Mesenchymal stem cell (in vitro differentiated cells and primary cell): ENCODE measurements around the gene ROCK2.

ENCODE experiments used
- DNase-seq: peaks from one replicate; pipeline ENCODE4 v3.0.0-alpha.2; 2013
- H2AFZ ChIP-seq: one replicate; pipeline ENCODE4 v1.6.1; 2013; ENCODE audit warnings: low read depth, mild to moderate bottlenecking, control low read depth, inconsistent platforms, low read length, moderate library complexity
- H2AK5ac ChIP-seq: 2 replicates; pipeline ENCODE4 v1.6.1; 2013; ENCODE audit warnings: low read length, moderate library complexity, mild to moderate bottlenecking, inconsistent platforms; ENCODE audit not compliant: severe bottlenecking
- H2BK120ac ChIP-seq: one replicate; pipeline ENCODE4 v1.6.1; 2013; ENCODE audit warnings: low read depth, mild to moderate bottlenecking, inconsistent platforms, low read length, moderate library complexity
- H2BK12ac ChIP-seq, 2 experiments: one replicate each; pipeline ENCODE4 v1.6.1; 2013; ENCODE audit warnings: inconsistent platforms in 2 of 2, low read length in 2 of 2, mild to moderate bottlenecking in 2 of 2, moderate library complexity in 2 of 2, control low read depth in 1 of 2
- H2BK15ac ChIP-seq: one replicate; pipeline ENCODE4 v1.6.1; 2013; ENCODE audit warnings: mild to moderate bottlenecking, low read depth, inconsistent platforms; ENCODE audit not compliant: poor library complexity, severe bottlenecking
- H2BK5ac ChIP-seq: 2 replicates; pipeline ENCODE4 v1.6.1; 2013; ENCODE audit warnings: low read depth, mild to moderate bottlenecking, low read length, control low read depth, inconsistent platforms; ENCODE audit not compliant: poor library complexity, severe bottlenecking
- H3K14ac ChIP-seq, 2 experiments: one replicate each; pipeline ENCODE4 v1.6.1; 2013; ENCODE audit warnings: inconsistent platforms in 2 of 2, low read length in 2 of 2, control low read depth in 1 of 2, mild to moderate bottlenecking in 1 of 2, moderate library complexity in 1 of 2
- H3K18ac ChIP-seq, 2 experiments: one replicate each; pipeline ENCODE4 v1.6.1; 2013; ENCODE audit warnings: inconsistent platforms in 2 of 2, low read length in 2 of 2, control low read depth in 1 of 2, low read depth in 1 of 2, mild to moderate bottlenecking in 1 of 2
- H3K23ac ChIP-seq, 2 experiments: one replicate each; pipeline ENCODE4 v1.6.1; 2013; ENCODE audit warnings: inconsistent platforms in 2 of 2, low read length in 2 of 2, mild to moderate bottlenecking in 2 of 2, moderate library complexity in 2 of 2, control low read depth in 1 of 2
- H3K27ac ChIP-seq: 2 replicates; pipeline ENCODE4 v1.5.1; 2013; ENCODE audit warnings: mild to moderate bottlenecking, moderate library complexity, low read length, control low read depth, inconsistent platforms; ENCODE audit not compliant: poor library complexity, severe bottlenecking
- H3K27me3 ChIP-seq, 2 experiments: 2 replicates each; pipeline versions ENCODE4 v1.6.1 to v1.7.0; 2013; ENCODE audit warnings: low read length in 2 of 2, mild to moderate bottlenecking in 2 of 2, moderate library complexity in 2 of 2, control low read depth in 1 of 2, inconsistent platforms in 1 of 2; ENCODE audit not compliant: control insufficient read depth in 1 of 2, insufficient read depth in 1 of 2
- H3K36me3 ChIP-seq, 2 experiments: 2 replicates each; pipeline versions ENCODE4 v1.6.1 to v1.7.0; 2013; ENCODE audit warnings: low read length in 2 of 2, control low read depth in 1 of 2, inconsistent platforms in 1 of 2, low read depth in 1 of 2, mild to moderate bottlenecking in 1 of 2; ENCODE audit not compliant: insufficient read depth in 2 of 2, control insufficient read depth in 1 of 2
- H3K4ac ChIP-seq, 2 experiments: one replicate each; pipeline ENCODE4 v1.6.1; 2013; ENCODE audit warnings: inconsistent platforms in 2 of 2, low read length in 2 of 2, mild to moderate bottlenecking in 2 of 2, moderate library complexity in 2 of 2, control low read depth in 1 of 2, low read depth in 1 of 2
- H3K4me1 ChIP-seq: 2 replicates; pipeline ENCODE4 v1.6.1; 2013; ENCODE audit warnings: low read depth, low read length, control low read depth; ENCODE audit not compliant: control insufficient read depth, insufficient read depth
- H3K4me2 ChIP-seq: 2 replicates; pipeline ENCODE4 v1.6.1; 2013; ENCODE audit warnings: low read length, mild to moderate bottlenecking, inconsistent platforms; ENCODE audit not compliant: poor library complexity, severe bottlenecking
- H3K4me3 ChIP-seq, 2 experiments: 2 replicates each; pipeline versions ENCODE4 v1.5.1 to v1.7.0; 2013; ENCODE audit warnings: low read length in 2 of 2, mild to moderate bottlenecking in 2 of 2, control low read depth in 1 of 2, low read depth in 1 of 2; ENCODE audit not compliant: insufficient read depth in 1 of 2
- H3K79me1 ChIP-seq: replicated peaks from 2 replicates; pipeline ENCODE4 v1.6.1; 2013; ENCODE audit warnings: mild to moderate bottlenecking, control low read depth, low read length, inconsistent platforms; ENCODE audit not compliant: poor library complexity, severe bottlenecking
- H3K9ac ChIP-seq: 2 replicates; pipeline ENCODE4 v1.7.0; 2013; ENCODE audit warnings: mild to moderate bottlenecking, low read length, moderate library complexity
- H3K9me3 ChIP-seq: 2 replicates; pipeline ENCODE4 v1.7.0; 2013; ENCODE audit warnings: mild to moderate bottlenecking, low read length; ENCODE audit not compliant: control insufficient read depth
- H4K8ac ChIP-seq: one replicate; pipeline ENCODE4 v1.6.1; 2013; ENCODE audit warnings: inconsistent platforms, mild to moderate bottlenecking, low read length, moderate library complexity
- H4K91ac ChIP-seq: one replicate; pipeline ENCODE4 v1.6.1; 2013; ENCODE audit warnings: mild to moderate bottlenecking, low read length, inconsistent platforms
- WGBS: methylation state at CpG from one replicate; pipeline ENCODE4 v1.1.7; 2013; ENCODE audit warnings: mixed read lengths; 5-methylcytosine and 5-hydroxymethylcytosine counted together

The ROCK2 gene

GRCh38 chr2:11186145-11186544 lies 158.3 kb downstream of the ROCK2 start:
- H3K4ac ChIP-seq: no peak overlapping the region
- no peak overlapping the region for H3K27ac ChIP-seq
- H3K36me3 ChIP-seq: peaks cover 3 to 74% of the 10 kb centered on the region in 2 experiments
- H2BK12ac ChIP-seq: no peak overlapping the region
- H3K4me2 ChIP-seq: no peak overlapping the region
- no peak overlapping the region for H2AK5ac ChIP-seq
- no peak overlapping the region for H3K18ac ChIP-seq
- H2AFZ ChIP-seq: no peak overlapping the region
- no peak overlapping the region for H3K9ac ChIP-seq
- H3K4me1 ChIP-seq: no peaks in the 10 kb centered on the region
- H2BK5ac ChIP-seq: no peak overlapping the region
- WGBS: 96% methylated on average over 6 of the region's 6 CpGs
- no peak overlapping the region for H2BK15ac ChIP-seq
- no peak overlapping the region for H2BK120ac ChIP-seq
- no peak overlapping the region for H4K91ac ChIP-seq
- H3K14ac ChIP-seq: peak overlapping the region in 1 of 2 experiments; percentile 4
- no peak overlapping the region for H3K4me3 ChIP-seq
- H3K9me3 ChIP-seq: no peaks in the 10 kb centered on the region
- H3K79me1 ChIP-seq: peaks cover 6% of the 10 kb centered on the region
- no peaks in the 10 kb centered on the region for H3K27me3 ChIP-seq
- H4K8ac ChIP-seq: no peak overlapping the region
- no peak overlapping the region for H3K23ac ChIP-seq
- DNase-seq: no peak

- WGBS: 100% methylated on average over 2 of the region's 2 CpGs
- Histone ChIP-seq H3K9me3 (no peaks in the 10 kb centered on the region), H4K91ac (no peak overlapping the region), H3K4ac (no peak overlapping the region), H4K8ac (no peak overlapping the region), H2BK12ac (no peak overlapping the region), H2AK5ac (no peak overlapping the region), H2BK120ac (no peak overlapping the region), H2AFZ (no peak overlapping the region), H3K14ac (no peak overlapping the region), H3K4me3 (no peak overlapping the region), H3K9ac (no peak overlapping the region), H3K4me1 (no peaks in the 10 kb centered on the region), H3K18ac (no peak overlapping the region), H3K23ac (no peak overlapping the region), H3K36me3 (peaks cover 3 to 76% of the 10 kb centered on the region in 2 experiments), H2BK15ac (no peak overlapping the region), H3K27ac (no peak overlapping the region), H3K79me1 (peaks cover 5% of the 10 kb centered on the region), H2BK5ac (no peak overlapping the region), H3K4me2 (no peak overlapping the region), H3K27me3 (no peaks in the 10 kb centered on the region)
- DNase-seq: no peak
Observed at GRCh38 chr2:11182951-11183350, 161.5 kb downstream of the ROCK2 start.

GRCh38 chr2:11180653-11181052 lies 163.8 kb downstream of the ROCK2 start:
- no peak overlapping the region for H4K91ac ChIP-seq
- H3K23ac ChIP-seq: no peak overlapping the region
- no peak overlapping the region for H3K4me3 ChIP-seq
- no peak overlapping the region for H3K4ac ChIP-seq
- no peak overlapping the region for H2BK12ac ChIP-seq
- no peaks in the 10 kb centered on the region for H3K4me1 ChIP-seq
- peaks cover 5% of the 10 kb centered on the region for H3K79me1 ChIP-seq
- no peaks in the 10 kb centered on the region for H3K9me3 ChIP-seq
- no peak overlapping the region for H2AFZ ChIP-seq
- H2AK5ac ChIP-seq: no peak overlapping the region
- H4K8ac ChIP-seq: no peak overlapping the region
- no peak overlapping the region for H3K9ac ChIP-seq
- H3K27me3 ChIP-seq: no peaks in the 10 kb centered on the region
- H3K18ac ChIP-seq: no peak overlapping the region
- no peak overlapping the region for H2BK5ac ChIP-seq
- H3K36me3 ChIP-seq: peaks cover 3 to 65% of the 10 kb centered on the region in 2 experiments
- H3K4me2 ChIP-seq: no peak overlapping the region
- WGBS: 88% methylated on average over 5 of the region's 6 CpGs
- H3K27ac ChIP-seq: no peak overlapping the region
- no peak overlapping the region for H2BK120ac ChIP-seq
- H2BK15ac ChIP-seq: no peak overlapping the region
- no peak overlapping the region for H3K14ac ChIP-seq
- DNase-seq: no peak

- Histone ChIP-seq H3K9me3 (no peaks in the 10 kb centered on the region), H3K4me3 (no peak overlapping the region), H2AFZ (no peak overlapping the region), H3K9ac (no peak overlapping the region), H4K8ac (no peak overlapping the region), H2BK12ac (no peak overlapping the region), H2BK15ac (no peak overlapping the region), H3K27me3 (no peaks in the 10 kb centered on the region), H3K36me3 (peaks cover 3 to 61% of the 10 kb centered on the region in 2 experiments), H3K4me1 (peaks cover 3% of the 10 kb centered on the region), H2BK5ac (no peak overlapping the region), H3K4me2 (no peak overlapping the region), H3K27ac (no peak overlapping the region), H2BK120ac (no peak overlapping the region), H3K23ac (no peak overlapping the region), H3K14ac (no peak overlapping the region), H4K91ac (no peak overlapping the region), H3K4ac (no peak overlapping the region), H2AK5ac (no peak overlapping the region), H3K79me1 (peaks cover 4% of the 10 kb centered on the region), H3K18ac (no peak overlapping the region)
- no peak for DNase-seq
- WGBS: 94% methylated on average over 4 of the region's 4 CpGs
Observed at GRCh38 chr2:11179899-11180298, 164.5 kb downstream of the ROCK2 start.
